ENCODE measurements around the gene SYT12. TPM values are rescaled to one million over a fixed set of nuclear protein-coding genes. Genes with fewer than 3 reads are reported as not detected.

The SYT12 gene
- total and polyA plus RNA-seq, 5 experiments from 2014 or later: not detected

- peak in 1 of 2 donors; percentile 9 for ATAC-seq
- H3K4me1 Mint-ChIP-seq: peaks cover 5 to 22% (median 12%) of the 10 kb centered on the region in 4 donors
- POLR2A ChIA-PET: no interaction called here
Measured at GRCh38 chr11:67054836-67055523, 32.0 kb downstream of the SYT12 start.

GRCh38 chr11:67055812-67056211 lies 32.9 kb downstream of the SYT12 start:
- Mint-ChIP-seq H3K27me3 (peaks cover 3 to 27% (median 10%) of the 10 kb centered on the region in 5 donors), H3K4me1 (peaks cover 5 to 22% (median 12%) of the 10 kb centered on the region in 4 donors), H3K27ac (no peak overlapping the region), H3K36me3 (no peaks in the 10 kb centered on the region), H3K9me3 (no peaks in the 10 kb centered on the region), H3K4me3 (peak overlapping the region; percentile 46 to 83 (median 74))
- POLR2A ChIA-PET: no interaction called here
- ATAC-seq: no peak
- no peak for DNase-seq

More at GRCh38 chr11:67054836-67055523, 32.0 kb downstream of the SYT12 start:
- H3K36me3 Mint-ChIP-seq: no peaks in the 10 kb centered on the region
- no peaks in the 10 kb centered on the region for H3K9me3 Mint-ChIP-seq
- no peak overlapping the region for H3K27ac Mint-ChIP-seq
- peaks cover 3 to 29% (median 10%) of the 10 kb centered on the region in 5 donors for H3K27me3 Mint-ChIP-seq
- peak overlapping the region in 1 of 10 donors; percentile 72 for H3K4me3 Mint-ChIP-seq
- peak in 1 of 10 donors; percentile 6 for DNase-seq

- peak in 7 of 10 donors; percentile 7 to 35 (median 28) for DNase-seq
- peak; percentile 80 to 89 for ATAC-seq
- POLR2A ChIA-PET: no interaction called here
- H3K9me3 Mint-ChIP-seq: no peaks in the 10 kb centered on the region
- H3K4me1 Mint-ChIP-seq: peaks cover 5 to 22% (median 12%) of the 10 kb centered on the region in 4 donors
- peak within 1 kb of the TSS; percentile 59 to 83 (median 74) for H3K4me3 Mint-ChIP-seq
- H3K27ac Mint-ChIP-seq: peak within 1 kb of the TSS in 1 of 10 donors; percentile 44
- peaks cover 3 to 20% (median 5%) of the 10 kb centered on the region in 5 donors for H3K27me3 Mint-ChIP-seq
- no peaks in the 10 kb centered on the region for H3K36me3 Mint-ChIP-seq
Measured at GRCh38 chr11:67056267-67057204, 33.6 kb downstream of the SYT12 start, which contains the start of gene RHOD. Gene RHOD (plus strand): TSS chr11:67056847. CDS start chr11:67056903, 56 bp downstream.

GRCh38 chr11:67057205-67057672 lies 34.3 kb downstream of the SYT12 start:
- POLR2A ChIA-PET: no interaction called here
- no peak for ATAC-seq
- peaks cover 0 to 15% (median 5%) of the 10 kb centered on the region in 5 donors for H3K27me3 Mint-ChIP-seq
- H3K9me3 Mint-ChIP-seq: no peaks in the 10 kb centered on the region
- peak overlapping the region in 1 of 10 donors; percentile 44 for H3K27ac Mint-ChIP-seq
- peaks cover 5 to 22% (median 12%) of the 10 kb centered on the region in 4 donors for H3K4me1 Mint-ChIP-seq
- H3K4me3 Mint-ChIP-seq: peak overlapping the region; percentile 40 to 75 (median 59)
- no peak for DNase-seq
- H3K36me3 Mint-ChIP-seq: no peaks in the 10 kb centered on the region

GRCh38 chr11:67058506-67058905 lies 35.6 kb downstream of the SYT12 start:
- H3K4me1 Mint-ChIP-seq: peaks cover 5 to 22% (median 12%) of the 10 kb centered on the region in 4 donors
- ATAC-seq: no peak
- POLR2A ChIA-PET: no interaction called here
- H3K27ac Mint-ChIP-seq: no peak overlapping the region
- H3K27me3 Mint-ChIP-seq: peaks cover 0 to 11% (median 5%) of the 10 kb centered on the region in 5 donors
- no peaks in the 10 kb centered on the region for H3K36me3 Mint-ChIP-seq
- no peak for DNase-seq
- peak overlapping the region in 1 of 10 donors; percentile 28 for H3K4me3 Mint-ChIP-seq
- no peaks in the 10 kb centered on the region for H3K9me3 Mint-ChIP-seq

GRCh38 chr11:67059671-67060070 lies 36.7 kb downstream of the SYT12 start:
- POLR2A ChIA-PET: no interaction called here
- peaks cover 0 to 3% (median 0%) of the 10 kb centered on the region in 5 donors for H3K27me3 Mint-ChIP-seq
- DNase-seq: no peak
- H3K4me1 Mint-ChIP-seq: peaks cover 5 to 16% (median 12%) of the 10 kb centered on the region in 4 donors
- no peaks in the 10 kb centered on the region for H3K9me3 Mint-ChIP-seq
- no peak overlapping the region for H3K4me3 Mint-ChIP-seq
- no peaks in the 10 kb centered on the region for H3K36me3 Mint-ChIP-seq
- no peak overlapping the region for H3K27ac Mint-ChIP-seq
- ATAC-seq: no peak

- no peak overlapping the region for H3K4me3 Mint-ChIP-seq
- H3K9me3 Mint-ChIP-seq: no peaks in the 10 kb centered on the region
- no peak for DNase-seq
- POLR2A ChIA-PET: no interaction called here
- ATAC-seq: no peak
- H3K4me1 Mint-ChIP-seq: peaks cover 5 to 16% (median 12%) of the 10 kb centered on the region in 4 donors
- H3K27me3 Mint-ChIP-seq: peaks cover 0 to 3% (median 0%) of the 10 kb centered on the region in 5 donors
- H3K27ac Mint-ChIP-seq: no peak overlapping the region
- no peaks in the 10 kb centered on the region for H3K36me3 Mint-ChIP-seq
Measured at GRCh38 chr11:67060111-67060522, 37.2 kb downstream of the SYT12 start.

GRCh38 chr11:67062526-67063373 lies 39.8 kb downstream of the SYT12 start:
- ATAC-seq (no peak), DNase-seq (no peak)
- H3K36me3 Mint-ChIP-seq: no peaks in the 10 kb centered on the region
- no peaks in the 10 kb centered on the region for H3K27me3 Mint-ChIP-seq
- no peak overlapping the region for H3K27ac Mint-ChIP-seq
- H3K4me3 Mint-ChIP-seq: no peak overlapping the region
- H3K9me3 Mint-ChIP-seq: no peaks in the 10 kb centered on the region
- POLR2A ChIA-PET: interaction anchor here (0.6 kb wide), 1 partner anchor 588 kb away, joined by 3 read pairs; the partner anchor contains the start of gene ACY3
- no peaks in the 10 kb centered on the region for H3K4me1 Mint-ChIP-seq

- ATAC-seq: no peak
Measured at GRCh38 chr11:67066333-67066709, 43.4 kb downstream of the SYT12 start.

GRCh38 chr11:67071420-67072284 lies 48.7 kb downstream of the SYT12 start:
- Mint-ChIP-seq H3K36me3 (no peaks in the 10 kb centered on the region), H3K4me3 (peak overlapping the region; percentile 28 to 74 (median 60)), H3K4me1 (peaks cover 2 to 6% (median 6%) of the 10 kb centered on the region in 4 donors), H3K27ac (no peak overlapping the region), H3K27me3 (peaks cover 0 to 4% (median 3%) of the 10 kb centered on the region in 5 donors), H3K9me3 (no peaks in the 10 kb centered on the region)
- POLR2A ChIA-PET: no interaction called here
- DNase-seq (peak; percentile 35 to 81 (median 64)), ATAC-seq (peak; percentile 85 to 98)

More at GRCh38 chr11:67066333-67066709, 43.4 kb downstream of the SYT12 start:
- no peak for DNase-seq
- no peaks in the 10 kb centered on the region for H3K4me1 Mint-ChIP-seq
- POLR2A ChIA-PET: no interaction called here
- H3K9me3 Mint-ChIP-seq: no peaks in the 10 kb centered on the region
- no peak overlapping the region for H3K27ac Mint-ChIP-seq
- no peak overlapping the region for H3K4me3 Mint-ChIP-seq
- no peaks in the 10 kb centered on the region for H3K36me3 Mint-ChIP-seq
- H3K27me3 Mint-ChIP-seq: peaks cover 0 to 3% (median 0%) of the 10 kb centered on the region in 5 donors

GRCh38 chr11:67072295-67072694 lies 49.4 kb downstream of the SYT12 start:
- no peak for DNase-seq
- no peak for ATAC-seq
- POLR2A ChIA-PET: no interaction called here
- Mint-ChIP-seq H3K4me1 (peaks cover 2 to 8% (median 6%) of the 10 kb centered on the region in 4 donors), H3K27ac (no peak overlapping the region), H3K9me3 (no peaks in the 10 kb centered on the region), H3K27me3 (peaks cover 0 to 4% (median 3%) of the 10 kb centered on the region in 5 donors), H3K36me3 (no peaks in the 10 kb centered on the region), H3K4me3 (peak overlapping the region in 1 of 10 donors; percentile 66)

Data from naive thymus-derived CD8-positive, alpha-beta T cell (primary cell).